Measurements from ENCODE around the gene GRIK4.

GRIK4 gene, protein sequence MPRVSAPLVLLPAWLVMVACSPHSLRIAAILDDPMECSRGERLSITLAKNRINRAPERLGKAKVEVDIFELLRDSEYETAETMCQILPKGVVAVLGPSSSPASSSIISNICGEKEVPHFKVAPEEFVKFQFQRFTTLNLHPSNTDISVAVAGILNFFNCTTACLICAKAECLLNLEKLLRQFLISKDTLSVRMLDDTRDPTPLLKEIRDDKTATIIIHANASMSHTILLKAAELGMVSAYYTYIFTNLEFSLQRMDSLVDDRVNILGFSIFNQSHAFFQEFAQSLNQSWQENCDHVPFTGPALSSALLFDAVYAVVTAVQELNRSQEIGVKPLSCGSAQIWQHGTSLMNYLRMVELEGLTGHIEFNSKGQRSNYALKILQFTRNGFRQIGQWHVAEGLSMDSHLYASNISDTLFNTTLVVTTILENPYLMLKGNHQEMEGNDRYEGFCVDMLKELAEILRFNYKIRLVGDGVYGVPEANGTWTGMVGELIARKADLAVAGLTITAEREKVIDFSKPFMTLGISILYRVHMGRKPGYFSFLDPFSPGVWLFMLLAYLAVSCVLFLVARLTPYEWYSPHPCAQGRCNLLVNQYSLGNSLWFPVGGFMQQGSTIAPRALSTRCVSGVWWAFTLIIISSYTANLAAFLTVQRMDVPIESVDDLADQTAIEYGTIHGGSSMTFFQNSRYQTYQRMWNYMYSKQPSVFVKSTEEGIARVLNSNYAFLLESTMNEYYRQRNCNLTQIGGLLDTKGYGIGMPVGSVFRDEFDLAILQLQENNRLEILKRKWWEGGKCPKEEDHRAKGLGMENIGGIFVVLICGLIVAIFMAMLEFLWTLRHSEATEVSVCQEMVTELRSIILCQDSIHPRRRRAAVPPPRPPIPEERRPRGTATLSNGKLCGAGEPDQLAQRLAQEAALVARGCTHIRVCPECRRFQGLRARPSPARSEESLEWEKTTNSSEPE

DNA sequence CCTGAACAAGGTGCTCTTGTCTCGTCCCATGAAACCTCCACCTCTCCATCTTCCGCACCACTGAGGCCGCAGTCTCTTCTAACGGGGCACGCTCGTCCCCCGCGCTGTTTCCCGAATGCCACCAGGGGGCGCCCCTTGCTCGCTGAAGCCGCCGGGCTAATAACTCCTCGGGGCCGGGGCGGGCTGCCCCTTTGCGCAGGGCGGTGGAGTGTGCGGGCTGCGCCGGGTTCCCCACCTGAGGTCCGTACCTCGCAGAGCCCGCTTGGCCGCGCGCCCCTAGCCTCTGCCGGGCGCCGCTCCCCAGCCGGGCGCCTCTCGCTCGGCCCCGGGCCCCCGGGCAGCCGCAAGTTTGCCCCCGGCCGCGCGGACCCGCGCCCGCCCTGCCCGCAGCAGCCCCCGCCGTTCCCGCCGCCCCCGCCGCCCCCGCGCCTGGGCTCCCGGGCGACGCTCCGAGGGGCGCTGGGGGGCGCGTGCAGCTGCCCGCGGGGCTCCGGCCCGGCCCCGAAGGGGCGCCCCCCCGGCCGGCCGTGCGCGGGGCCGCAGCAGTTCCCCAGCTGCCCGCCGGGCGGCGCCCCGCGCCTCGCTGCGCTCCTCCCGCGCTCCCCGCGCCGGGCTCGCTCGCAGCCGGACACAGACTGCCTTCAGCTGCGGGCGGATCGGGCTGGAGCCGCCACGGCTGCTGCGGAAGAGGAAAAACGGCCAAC lies at the start of gene GRIK4:
Gene GRIK4, plus strand, starts transcription at position 633 of the 704 bp plus-strand sequence. CDS start 148,571 bp downstream, outside the sequence.
- TF ChIP-seq GATA3 (IDR thresholded peaks at IDR 0.05; ENCODE audit: low read depth, low read length) (no peak), GATA2 (IDR thresholded peaks at IDR 0.05; ENCODE audit: low read depth, low read length) (no peak)

DNA sequence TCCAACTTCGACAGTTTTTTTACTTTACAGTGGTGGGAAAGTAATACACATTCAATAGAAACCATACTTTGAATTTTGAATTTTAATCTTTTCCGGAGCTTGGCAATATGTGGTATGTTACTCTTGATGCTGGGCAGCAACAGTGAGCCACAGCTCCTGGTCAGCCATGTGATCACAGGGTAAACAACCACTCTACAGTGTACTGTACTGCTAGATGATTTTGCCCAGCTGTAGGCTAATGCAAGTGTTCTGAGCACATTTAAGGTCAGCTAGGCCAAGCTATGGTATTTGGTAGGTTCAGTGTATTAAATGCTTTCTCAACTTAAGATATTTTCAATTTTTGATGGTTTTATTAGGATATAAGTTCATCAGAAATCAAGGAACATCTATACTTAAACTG lies 48.7 kb upstream of the GRIK4 start:
- no peak for TF ChIP-seq GATA2 (IDR thresholded peaks at IDR 0.05; ENCODE audit: low read depth, low read length)
- no peak for TF ChIP-seq GATA3 (IDR thresholded peaks at IDR 0.05; ENCODE audit: low read depth, low read length)

DNA sequence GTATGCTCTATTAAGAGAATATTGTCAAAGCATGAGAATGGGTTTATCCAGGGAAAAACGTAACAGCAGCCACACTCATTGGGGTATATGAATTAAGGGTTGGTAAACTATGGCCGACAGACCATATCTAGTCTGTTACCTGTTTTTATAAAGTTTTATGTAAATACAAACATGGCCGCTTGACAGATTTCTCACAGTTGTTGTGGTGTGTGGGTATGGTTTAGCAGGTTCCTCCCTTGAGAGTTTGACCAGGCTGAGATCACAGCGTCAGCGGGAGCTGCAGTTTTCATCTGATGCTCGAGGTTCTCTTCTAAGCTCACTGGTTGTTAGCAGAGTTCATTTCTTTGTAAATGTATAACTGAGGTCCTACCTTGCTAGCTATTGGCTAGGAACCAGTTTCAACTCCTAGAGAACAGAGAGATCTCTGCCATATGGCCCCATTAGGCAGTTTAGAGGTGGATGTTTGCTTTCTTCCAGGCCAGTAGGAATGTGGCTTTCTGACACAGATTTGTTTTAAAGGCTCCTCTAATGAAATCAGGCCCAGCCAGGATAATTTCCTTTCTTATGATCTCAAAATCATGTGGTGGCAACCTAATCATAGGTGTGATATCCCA lies 45.5 kb upstream of the GRIK4 start:
- TF ChIP-seq GATA2 (IDR thresholded peaks at IDR 0.05; ENCODE audit: low read depth, low read length) (no peak), GATA3 (IDR thresholded peaks at IDR 0.05; ENCODE audit: low read depth, low read length) (no peak)

DNA sequence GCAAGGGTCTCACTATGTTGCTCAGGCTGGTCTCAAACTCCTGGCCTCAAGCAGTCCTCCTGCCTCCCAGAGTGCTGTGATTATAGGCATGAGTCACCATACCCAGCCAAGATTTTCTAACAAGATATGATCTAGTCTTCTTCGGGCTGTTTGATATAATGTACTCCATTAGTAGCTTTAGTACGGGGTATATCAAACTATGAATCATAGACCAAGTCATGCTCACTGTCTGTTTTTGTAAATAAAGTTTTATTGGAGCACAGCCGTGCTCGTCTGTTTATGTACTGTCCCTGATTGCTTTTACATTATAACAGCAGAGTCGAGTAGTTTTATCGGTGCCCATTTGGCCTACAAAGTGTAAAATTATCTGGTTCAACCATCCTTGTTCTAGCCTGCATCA lies 43.9 kb upstream of the GRIK4 start:
- TF ChIP-seq GATA3 (IDR thresholded peaks at IDR 0.05; ENCODE audit: low read depth, low read length) = no peak
- TF ChIP-seq GATA2 (IDR thresholded peaks at IDR 0.05; ENCODE audit: low read depth, low read length) = no peak

DNA sequence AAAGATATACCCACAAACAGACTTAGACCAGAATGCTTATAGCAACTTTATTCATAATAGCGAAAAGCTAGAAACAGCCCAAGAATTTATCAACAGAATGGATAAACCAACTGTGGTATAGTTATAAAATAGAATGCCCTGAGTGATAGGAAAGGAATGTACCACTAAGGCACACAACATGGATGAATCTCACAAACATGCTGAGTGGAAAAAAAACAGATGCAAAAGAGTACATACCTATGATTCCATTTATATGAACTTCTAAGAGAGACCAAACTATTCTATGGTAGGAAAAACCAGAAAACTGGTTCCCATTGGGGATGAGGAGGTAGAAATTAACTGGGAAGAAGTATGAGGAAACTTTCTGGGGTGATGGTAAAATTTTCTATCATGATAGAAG lies 40.4 kb upstream of the GRIK4 start:
- TF ChIP-seq GATA2 (IDR thresholded peaks at IDR 0.05; ENCODE audit: low read depth, low read length) = no peak
- TF ChIP-seq GATA3 (IDR thresholded peaks at IDR 0.05; ENCODE audit: low read depth, low read length) = no peak

DNA sequence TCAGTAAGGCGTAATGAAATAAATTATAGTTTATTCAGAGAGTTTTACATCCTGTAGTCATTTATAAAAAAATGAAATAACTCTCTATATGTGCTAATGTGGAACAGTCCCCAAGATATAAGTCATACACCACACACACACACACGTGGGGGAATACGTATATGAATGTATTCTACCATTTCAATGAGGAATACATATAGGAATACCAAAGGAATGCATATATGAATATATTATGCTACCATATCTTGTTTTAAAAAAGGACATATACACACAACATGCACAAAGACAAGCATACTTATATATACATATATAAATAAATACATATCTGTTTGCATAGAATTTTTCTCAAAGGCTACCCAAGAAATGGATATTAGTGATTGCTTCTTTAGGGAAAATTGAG lies 39.6 kb upstream of the GRIK4 start:
- TF ChIP-seq GATA2 (IDR thresholded peaks at IDR 0.05; ENCODE audit: low read depth, low read length) (no peak), GATA3 (IDR thresholded peaks at IDR 0.05; ENCODE audit: low read depth, low read length) (no peak)

DNA sequence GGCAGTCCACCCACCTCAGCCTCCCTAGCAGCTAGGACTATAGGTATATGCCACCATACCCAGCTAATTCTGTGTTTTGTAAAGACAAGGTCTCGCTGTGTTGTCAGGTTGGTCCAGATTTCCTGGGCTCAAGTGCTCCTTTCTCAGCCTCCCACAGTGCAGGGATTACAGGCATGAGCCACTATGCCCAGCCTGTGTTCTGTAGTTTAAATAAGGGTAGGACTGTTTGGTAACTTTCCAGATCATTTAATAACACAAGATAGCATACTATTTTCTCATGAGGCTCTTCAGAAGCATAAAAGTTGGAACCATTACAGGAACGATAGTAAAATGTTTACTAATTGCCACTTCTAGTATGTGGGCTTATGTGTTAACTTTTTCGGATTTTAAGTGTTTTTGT lies 38.0 kb upstream of the GRIK4 start:
- TF ChIP-seq GATA3 (IDR thresholded peaks at IDR 0.05; ENCODE audit: low read depth, low read length) (no peak), GATA2 (IDR thresholded peaks at IDR 0.05; ENCODE audit: low read depth, low read length) (no peak)

DNA sequence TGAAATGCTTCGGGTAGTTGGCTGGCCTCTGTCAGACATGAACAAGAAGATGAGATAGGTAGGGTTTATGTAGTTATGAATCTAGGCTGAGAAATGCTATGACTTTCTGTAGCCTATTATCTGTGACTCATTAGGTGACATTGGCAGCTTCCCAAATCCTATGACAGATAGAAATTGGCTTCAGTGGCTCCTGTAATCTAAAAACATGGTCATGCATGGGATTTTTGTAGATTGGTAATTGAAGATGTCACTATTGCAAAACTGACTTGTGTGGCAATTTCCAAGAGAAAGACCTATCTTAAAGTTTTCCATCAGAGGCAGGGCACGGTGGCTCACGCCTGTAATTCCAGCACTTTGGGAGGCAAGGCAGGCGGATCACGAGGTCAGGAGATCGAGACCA lies 29.4 kb upstream of the GRIK4 start:
- no peak for TF ChIP-seq GATA3 (IDR thresholded peaks at IDR 0.05; ENCODE audit: low read depth, low read length)
- no peak for TF ChIP-seq GATA2 (IDR thresholded peaks at IDR 0.05; ENCODE audit: low read depth, low read length)

DNA sequence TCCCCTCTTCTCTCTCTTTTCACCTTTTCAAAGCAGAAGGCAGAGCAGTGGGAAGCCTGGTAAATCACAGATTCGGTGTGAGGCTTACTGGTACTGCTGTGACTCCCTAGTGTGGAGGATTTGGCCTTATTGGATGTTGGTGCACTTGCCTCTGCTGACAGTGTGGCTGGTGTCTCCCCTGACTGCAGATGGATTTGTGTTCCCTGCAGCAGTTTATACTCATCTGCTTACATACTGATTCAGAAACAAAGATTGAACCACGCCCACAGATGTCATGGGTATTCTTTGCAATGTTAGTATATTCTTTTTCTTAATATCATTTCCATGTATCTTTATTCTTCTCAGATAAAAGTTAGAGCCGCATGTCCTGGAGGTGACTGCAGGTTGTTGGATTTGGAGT lies 26.8 kb upstream of the GRIK4 start:
- TF ChIP-seq GATA2 (IDR thresholded peaks at IDR 0.05; ENCODE audit: low read depth, low read length) (no peak), GATA3 (IDR thresholded peaks at IDR 0.05; ENCODE audit: low read depth, low read length) (no peak)

DNA sequence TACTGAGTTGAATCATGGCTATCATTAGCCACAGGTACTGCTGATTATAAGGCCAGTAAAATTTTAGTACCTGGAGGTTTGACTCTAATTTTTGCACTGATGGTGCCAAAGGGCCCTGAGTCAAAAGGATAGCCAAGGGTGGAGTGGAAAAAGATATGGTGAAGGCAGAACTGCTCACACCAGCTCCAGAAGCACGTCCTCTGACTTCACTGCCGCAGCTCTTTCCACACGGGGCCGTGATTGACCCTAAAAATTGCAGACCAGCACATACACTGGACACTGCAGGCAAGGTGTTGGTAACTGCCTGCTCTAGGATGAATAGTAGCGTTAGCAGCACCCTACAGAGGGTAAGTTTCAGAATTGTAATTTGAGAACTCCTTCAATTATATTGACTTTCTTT lies 25.4 kb upstream of the GRIK4 start:
- TF ChIP-seq GATA2 (IDR thresholded peaks at IDR 0.05; ENCODE audit: low read depth, low read length) = no peak
- TF ChIP-seq GATA3 (IDR thresholded peaks at IDR 0.05; ENCODE audit: low read depth, low read length) = no peak

DNA sequence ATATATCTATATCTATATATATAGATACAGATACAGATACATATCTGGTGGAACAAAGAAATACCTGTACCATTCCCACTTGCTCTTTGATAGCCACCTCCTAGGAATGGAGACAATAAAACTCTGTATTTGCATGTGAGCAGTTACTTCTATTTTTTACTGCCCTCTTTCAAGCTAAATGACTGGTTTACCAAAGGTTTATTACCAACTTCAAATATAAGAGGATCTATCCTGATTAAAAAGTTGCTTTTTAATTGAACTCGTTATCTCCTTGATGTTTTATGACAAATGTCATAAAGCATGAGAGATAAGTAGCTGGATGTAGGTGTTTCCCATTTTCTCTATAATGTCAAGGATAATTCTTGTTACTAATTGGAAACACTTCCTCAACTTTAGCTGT lies 21.7 kb upstream of the GRIK4 start:
- TF ChIP-seq GATA3 (IDR thresholded peaks at IDR 0.05; ENCODE audit: low read depth, low read length) = no peak
- no peak for TF ChIP-seq GATA2 (IDR thresholded peaks at IDR 0.05; ENCODE audit: low read depth, low read length)

DNA sequence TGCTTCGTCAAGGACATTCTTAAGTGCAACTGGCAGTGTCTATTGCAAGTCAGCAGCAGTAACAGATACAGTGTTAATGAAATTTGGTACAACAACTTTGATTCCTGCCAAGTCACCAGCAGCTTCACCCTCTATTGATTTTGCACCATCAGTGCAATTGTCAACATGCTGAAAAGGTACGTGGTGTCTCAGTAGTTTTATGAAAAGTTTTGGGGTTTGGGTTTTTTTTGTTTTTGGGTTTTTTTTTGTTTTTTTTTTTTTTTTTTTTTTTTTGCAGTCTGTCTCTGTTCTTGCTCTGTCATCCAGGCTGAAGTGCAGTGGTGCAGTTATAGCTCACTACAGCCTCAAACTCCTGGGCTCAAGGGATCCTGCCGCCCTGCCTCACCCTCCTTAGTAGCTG lies 19.1 kb upstream of the GRIK4 start:
- TF ChIP-seq GATA3 (IDR thresholded peaks at IDR 0.05; ENCODE audit: low read depth, low read length) (no peak), GATA2 (IDR thresholded peaks at IDR 0.05; ENCODE audit: low read depth, low read length) (no peak)

DNA sequence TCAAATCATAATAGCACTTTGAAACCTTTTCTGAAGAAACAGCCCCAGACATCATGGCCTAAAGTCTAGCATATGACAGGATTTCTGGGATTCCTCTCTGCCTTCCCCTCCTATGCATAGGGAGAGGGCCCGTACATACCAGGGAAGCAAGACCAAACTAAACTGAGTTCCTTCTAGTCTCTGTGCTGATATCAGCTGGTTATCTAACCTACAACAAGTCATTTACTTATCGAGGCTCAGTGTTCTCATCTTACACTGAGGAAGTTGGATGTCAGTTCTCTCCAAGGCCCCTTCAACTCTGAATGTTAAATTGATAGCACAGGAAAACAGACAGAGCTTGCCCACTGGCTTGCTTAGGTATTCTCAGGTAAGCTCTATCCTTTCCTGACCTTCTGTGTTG lies 17.0 kb upstream of the GRIK4 start:
- TF ChIP-seq GATA2 (IDR thresholded peaks at IDR 0.05; ENCODE audit: low read depth, low read length) = no peak
- TF ChIP-seq GATA3 (IDR thresholded peaks at IDR 0.05; ENCODE audit: low read depth, low read length) = no peak

DNA sequence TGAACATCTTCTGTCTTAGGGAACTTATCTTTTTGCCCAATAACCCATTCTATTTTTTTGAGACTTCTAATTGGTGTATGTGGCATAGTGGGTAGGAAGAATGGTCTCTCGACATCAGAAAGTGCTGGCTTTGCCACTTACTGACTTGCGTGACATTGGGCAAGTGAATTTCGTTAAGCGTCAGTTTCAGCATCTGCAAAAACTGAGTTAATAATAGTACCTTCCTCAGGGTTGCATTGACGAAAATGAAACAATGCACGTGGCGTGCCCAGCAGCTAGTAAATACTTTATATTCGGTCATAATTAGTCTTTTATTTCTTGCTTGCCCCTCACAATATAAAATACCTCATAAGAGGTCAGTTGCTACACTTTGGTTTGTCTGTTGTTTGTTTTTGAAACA lies 12.5 kb upstream of the GRIK4 start:
- TF ChIP-seq GATA3 (IDR thresholded peaks at IDR 0.05; ENCODE audit: low read depth, low read length) = no peak
- no peak for TF ChIP-seq GATA2 (IDR thresholded peaks at IDR 0.05; ENCODE audit: low read depth, low read length)
